Fibroblast of gingiva (primary cell): ENCODE data around the gene VRK3.
"Not testable (repeated sequence)": the region's sequence is repeated elsewhere in the genome, so short reads cannot be mapped to it uniquely, and the experiment has no call there.

Experiments used
- DNase-seq: peaks from one replicate; pipeline ENCODE4 v3.0.0-alpha.2; 2011; ENCODE audit warnings: low read depth

VRK3 gene

DNA sequence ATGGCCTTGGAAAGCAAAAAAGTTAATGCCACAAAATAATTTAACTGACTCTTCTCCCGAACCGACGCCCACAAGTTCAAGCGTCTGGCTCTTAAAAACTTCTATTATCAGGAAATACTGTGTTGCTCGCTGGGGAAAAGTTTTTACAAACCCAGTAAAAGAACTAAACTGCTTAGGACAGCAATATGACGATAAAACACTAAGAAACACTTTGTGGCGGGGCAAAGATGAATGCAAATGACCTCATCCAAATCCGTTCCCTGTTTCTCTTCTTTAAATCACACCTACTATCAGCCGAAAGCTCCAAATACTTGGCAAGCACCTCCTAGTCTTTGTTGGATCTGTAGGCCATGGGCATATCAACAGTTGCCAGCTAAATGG is 69.1 kb downstream of the VRK3 start:
- DNase-seq = no peak

DNA sequence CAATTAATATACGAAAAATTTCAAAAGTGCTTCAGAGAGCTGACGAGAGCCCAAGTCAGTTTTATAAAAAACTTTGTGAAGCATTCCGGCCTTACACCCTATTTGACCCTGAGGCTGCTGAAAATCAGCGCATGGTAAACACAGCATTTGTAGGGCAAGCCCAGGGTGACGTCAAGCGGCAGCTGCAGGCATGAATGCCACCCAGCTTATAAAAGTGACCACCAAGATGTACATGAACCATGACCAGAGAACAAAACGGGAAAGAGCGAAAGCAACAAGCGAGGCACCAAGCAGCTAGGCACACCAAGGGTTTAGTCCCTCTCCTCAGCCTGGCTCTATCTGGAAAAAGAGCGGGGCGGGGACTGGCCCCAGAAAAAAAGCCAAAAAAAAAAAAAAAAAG is 70.2 kb downstream of the VRK3 start:
- no peak for DNase-seq

DNA sequence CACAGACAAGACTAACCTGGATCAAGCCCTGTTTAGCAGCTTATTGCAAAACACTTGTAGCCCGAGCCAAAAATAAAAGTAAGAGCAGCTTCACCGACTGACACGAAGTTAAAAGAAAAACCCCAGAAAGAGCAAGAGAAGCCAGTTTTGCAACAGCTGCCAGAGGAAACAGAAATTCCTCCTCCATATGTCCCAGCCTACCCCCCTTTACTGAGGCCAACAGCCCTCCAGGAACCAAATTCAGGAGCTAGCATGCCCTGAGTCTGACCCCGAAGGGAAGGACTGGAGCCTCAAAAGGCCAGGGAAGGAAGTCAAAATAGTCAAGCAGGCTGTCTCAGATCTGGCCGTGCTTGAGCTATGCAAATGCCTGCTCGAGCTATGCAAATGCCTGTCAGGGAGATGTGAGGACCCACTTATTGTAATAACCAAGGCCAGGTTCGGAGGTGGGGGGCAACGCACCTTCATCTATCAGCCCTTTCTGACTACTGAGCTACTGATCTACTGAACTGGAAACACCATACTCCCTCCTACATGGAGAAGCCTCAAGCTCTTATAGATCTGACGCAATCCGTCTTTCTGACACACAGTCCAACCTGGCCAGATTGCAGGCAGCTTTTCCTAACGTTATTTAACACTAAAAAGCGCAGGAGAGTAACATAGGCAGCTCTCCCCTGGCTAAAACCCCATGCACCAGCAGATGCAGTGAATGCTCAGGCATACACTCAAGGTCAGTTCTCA is 70.9 kb downstream of the VRK3 start:
- no peak for DNase-seq

DNA sequence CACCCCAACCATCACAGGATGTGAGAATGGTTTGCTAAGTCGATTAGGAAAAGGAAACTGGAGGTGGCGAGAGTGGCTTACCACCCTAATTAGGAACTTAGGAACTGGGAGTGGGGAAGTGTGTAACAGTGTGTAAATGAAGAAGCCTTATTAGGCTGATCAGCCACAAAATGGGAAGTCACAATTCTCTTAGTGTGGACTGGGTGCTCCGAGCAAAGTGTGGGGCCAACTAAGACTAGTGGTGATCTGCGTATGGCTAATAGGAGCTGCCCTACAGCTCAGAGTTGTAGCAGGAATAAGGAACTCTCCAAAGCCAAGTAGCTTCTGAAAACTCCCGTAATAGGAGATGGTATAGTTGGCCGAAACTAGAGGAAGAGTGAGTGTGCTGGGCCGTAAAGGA is 71.8 kb downstream of the VRK3 start:
- DNase-seq = no peak

DNA sequence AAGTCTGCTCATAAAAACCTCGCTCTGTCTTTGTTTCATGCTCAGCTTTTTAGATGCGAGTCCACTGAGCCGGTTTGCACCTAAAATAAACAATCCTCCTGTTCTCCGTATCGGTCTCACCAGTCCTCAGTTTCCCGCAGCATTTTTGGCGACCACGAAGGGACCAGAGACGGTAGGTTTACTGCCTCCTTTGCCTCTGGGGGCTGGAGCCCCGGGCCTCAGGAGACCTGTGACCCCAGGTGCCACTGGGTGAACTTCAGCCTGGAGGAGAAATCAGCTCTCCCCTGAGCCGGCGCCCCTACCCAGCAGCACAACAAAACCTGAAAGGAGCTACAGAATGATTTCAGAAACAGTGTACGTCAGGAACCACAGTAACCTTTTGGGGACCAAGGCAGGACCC is 72.3 kb downstream of the VRK3 start:
- no peak for DNase-seq

DNA sequence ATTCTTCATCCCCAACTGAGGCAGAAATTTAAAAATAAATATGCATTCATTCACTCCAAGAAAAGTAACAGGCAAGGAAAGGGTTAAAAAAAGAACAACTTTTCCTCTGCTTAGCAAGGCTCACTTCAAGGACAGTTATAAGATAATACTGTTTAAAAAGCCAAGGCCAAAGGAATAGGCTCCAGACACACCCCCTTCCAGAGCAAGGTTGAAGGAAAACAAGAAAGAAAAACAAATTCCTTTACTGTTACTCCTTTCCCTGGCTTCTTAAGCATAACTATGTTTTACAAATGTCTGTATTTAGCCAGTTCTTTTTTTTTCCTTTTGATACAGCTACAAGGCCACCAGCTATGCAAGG is 72.7 kb downstream of the VRK3 start:
- DNase-seq = no peak

DNA sequence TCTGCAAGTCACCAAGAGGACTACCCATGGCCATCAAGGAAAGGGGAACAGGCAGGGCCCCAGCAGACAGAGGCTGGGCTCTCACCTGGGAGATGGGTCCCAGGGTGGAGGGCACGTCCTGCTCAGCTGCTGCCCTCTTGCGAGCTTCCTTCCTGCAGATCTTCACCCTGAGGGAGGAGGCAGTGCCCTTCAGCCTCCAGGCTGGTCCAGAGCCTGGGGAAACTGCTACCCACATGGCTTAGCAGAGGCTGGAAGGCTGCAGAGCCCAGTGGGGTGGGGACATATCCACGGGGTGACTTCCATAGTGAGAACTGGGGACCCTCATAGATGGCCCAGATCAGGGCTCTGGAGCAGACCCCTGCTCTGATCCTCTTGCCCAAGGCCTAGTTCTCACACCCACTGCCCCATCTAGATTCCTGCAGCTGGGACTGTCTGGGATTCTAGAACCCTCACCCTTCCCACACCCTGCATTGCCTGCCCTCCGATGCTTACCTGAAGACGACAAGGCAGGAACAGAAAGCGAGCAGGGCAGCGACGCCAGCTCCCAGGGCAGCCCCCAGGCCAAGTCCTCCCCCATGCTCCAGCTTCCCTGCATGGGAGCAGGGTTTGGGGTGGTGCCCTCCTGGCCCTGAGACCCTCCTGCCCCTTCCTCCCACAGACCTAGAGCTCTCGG is 73.2 kb downstream of the VRK3 start:
- DNase-seq = no peak

DNA sequence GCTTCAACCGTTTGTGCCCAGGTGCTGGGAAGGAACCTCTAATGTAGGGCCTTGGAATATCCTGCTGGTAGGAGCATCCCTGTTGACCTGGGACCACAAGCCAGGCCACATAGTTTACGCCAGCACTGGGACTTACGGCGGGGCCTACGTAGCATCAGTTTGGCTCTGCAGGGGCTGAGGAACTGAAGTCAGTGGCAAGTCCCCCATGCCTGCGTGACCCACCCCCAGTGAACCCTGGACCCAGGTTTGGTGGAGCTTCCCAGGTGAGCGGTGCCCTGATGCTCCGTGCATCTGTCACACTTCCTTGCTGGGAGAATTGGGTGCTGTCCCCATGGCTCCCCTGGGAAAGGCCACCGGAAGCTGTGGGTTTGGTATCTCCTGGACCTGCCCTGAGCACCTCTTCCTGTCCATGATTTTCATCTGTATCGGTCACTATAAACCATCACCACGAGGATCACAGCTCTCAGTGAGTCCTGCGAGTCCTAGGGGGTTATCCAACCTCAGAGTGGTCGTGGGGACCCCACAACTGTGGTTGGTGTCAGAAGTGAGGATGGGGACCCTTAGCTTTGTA is 74.1 kb downstream of the VRK3 start:
- no peak for DNase-seq

DNA sequence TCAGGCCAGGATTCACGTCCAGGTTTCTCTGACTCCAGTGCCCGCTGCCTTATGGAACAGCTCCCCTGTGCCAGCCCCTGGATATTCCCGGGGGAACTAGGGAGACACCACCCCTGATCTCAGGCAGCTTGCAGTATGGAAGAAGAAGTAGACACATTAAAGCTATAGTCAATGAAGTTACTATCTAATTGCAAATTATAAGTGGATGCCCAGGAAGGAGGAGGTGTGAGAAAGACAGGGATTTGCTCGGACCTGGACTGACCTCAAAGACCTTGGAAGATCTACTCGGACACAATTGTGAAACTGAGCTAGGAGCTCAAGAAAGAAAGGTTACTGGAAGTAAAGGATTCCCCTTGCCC is 74.6 kb downstream of the VRK3 start:
- DNase-seq = no peak

DNA sequence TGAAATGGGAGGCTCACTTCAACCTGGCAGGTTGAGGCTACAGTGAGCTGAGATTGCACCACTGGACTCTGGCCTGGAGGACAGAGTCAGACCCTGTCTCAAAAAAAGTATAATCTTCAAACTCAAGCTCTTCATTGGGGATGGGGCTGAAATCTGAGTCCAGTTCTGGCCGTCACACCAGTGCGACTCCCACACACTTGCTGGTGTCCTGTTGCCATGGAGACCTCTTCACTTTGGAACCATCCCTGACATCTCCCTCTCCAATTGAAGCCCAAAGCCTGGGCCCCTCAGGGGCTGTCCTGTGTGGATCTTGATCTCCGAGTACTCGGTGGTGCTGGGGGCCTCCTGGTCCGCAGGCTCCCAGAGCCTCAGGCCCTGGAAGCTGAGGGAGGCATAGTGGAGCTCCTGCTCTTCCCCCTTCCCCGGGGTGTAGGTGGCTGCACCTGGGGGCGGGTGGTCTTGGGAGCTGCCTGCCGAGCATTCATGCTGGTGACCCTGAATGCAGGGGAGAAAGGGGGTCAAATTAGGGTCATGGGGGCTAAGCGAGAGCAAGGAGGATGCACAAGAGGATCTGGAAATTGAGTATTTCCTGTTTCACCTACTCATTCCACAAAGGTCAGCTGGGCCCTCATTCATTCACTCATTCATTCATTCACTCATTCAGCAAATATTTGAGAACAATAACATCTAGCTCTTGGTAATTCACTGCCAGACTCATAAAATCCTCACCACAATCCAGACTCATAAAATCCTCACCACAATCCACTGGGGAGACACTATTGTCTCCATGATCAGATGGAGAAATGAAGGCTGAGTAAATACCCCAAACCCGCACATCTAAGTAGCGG is 75.2 kb downstream of the VRK3 start:
- no peak for DNase-seq

DNA sequence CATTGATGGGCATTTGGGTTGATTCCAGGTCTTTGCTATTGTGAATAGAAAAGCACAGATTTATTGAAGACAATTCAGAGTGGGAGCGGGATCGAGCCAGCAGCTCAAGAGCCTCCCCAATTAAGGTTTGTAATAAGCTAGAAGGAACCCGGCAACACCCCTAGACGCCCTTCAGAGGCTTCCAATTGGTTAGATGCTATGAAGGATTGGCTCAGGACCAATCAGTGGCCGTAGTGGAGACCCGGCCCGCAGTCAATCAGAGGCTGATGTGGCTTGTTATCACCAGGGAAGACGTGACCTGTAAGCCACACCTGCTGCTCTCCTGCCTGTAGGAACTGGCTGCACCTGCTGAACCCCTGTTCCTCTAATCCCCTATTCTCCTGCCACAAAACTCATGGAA is 78.8 kb downstream of the VRK3 start:
- no peak for DNase-seq

DNA sequence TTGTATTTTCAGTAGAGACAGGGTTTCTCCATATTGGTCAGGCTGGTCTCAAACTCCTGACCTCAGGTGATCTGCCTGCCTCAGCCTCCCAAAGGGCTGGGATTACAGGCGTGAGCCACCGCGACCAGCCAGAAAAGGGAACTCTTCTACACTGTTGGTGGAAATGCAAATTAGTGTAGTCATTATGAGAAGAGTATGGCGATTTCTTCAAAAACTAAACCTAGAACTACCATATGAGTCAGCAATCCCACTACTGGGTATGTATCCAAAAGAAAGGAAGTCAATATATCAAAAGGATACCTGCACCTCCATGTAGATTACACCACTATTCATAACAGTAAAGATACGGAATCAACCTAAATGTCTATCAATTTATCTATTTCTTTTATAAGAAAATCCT is 80.6 kb downstream of the VRK3 start:
- DNase-seq = not testable (repeated sequence)

DNA sequence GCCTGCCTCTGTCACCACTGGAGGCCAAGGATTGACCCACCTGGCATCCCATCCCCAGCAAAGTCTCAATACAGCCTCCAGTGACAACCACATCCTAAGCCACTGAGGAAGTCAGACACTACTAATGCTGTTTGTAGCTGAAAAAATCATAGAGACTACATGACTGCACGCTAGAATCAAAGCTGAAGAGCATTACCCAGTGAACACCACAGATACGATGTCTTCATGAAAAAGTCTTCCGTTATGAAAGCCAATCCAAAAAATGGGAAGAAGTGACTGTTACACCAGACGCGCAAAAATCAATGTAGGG is 84.7 kb downstream of the VRK3 start:
- no peak for DNase-seq

DNA sequence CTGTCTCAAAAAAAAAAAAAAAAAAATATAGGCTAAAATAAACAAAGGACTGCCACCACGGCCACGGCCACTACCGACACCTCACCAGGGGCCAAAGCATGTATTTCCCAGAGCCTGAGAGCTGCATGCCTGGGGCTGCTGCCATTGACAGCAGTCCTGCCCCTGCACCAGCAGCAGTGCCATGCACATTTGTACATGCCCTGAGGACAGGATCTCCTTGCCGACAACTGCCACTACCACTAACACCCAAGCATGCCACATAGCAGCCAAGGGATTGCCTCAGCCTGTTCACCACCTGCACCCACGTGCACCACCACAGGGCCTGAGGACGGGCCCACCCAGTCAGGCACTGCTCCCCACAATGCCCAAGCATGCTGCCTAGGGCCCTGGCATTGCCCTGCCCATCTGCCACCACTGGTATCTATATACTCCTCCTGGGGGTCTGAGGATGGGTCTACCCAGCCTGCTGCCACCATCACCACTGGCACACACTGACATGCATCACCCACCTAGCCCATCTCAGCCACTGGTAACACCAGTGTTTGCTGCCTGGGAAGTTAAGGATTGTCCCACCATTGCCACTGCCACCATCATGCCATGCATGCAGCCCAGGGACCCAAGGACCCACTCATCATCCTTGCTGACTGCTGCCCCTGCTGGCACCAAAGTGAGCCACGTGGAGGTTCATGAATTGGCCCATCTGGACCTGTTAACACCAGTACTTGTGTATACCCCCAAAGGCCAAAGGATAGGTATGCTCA is 85.3 kb downstream of the VRK3 start:
- DNase-seq = no peak

DNA sequence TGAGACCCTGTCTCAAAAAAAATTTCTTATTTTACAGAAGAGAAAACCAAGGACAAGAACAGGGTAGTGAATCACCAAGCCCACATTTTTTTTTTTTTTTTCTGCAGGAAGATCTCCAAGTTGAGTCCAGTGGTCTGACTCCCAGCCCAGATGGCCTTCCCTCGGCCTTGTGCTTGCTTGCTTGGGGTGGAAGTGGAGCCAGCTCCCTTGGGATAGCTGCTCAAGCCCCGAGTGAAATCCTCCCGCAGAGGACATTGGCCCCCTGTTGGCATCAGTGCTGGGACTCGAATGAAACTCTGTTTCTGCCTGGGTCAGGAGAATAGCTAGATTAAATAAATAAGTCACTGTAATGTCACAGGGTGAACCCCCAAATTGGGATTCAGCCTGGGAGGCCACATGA is 86.5 kb downstream of the VRK3 start:
- no peak for DNase-seq

DNA sequence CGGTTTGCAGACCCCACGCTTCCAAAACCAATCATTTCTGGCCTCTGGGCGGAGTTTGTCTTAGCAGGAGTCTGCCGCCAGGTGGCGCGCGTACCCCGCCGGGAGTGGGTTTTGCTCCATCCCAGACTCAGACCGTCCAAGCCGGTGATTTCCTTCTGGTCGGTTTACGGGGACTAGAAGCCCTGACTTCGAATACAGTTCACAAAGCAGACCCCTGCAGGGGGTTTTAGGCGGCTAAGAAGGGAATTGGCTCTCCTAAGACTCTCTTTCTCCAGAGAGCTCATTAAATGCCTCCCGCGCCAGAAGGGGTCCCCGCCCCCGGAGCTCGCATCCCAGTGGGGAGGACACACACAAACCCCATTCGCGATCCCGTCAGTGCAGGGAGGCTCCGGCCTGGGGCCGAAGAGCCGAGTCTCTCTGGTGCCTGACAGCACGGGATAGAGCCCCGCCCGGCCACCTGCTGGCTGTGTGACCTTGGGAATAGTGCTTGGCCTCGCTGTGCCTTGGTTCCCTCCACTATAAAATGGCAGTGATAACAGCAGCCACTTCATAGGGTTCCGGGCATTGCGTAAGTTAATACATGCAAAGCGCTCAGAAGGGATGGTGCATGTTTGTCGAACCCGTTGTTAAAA is 87.3 kb downstream of the VRK3 start:
- DNase-seq = peak; percentile 47

DNA sequence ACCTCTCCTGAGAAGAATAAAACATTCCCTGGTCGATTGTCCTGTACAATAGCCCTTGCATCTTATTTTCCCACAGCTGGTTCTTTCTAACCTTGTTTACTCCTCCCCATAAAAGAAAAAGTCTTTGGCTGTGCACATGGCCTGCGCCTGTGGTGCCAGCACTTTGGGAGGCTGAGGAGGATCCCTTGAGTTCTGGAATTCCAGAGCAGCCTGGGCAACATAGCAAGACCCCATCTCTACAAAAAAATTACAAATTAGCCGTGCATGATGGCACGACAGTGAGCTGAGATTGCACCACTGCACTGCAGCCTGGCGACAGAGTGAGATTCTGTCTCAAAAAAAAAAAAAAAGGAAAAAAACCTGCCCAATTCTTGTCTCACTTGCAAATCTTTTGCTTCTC is 88.6 kb downstream of the VRK3 start:
- DNase-seq = no peak

DNA sequence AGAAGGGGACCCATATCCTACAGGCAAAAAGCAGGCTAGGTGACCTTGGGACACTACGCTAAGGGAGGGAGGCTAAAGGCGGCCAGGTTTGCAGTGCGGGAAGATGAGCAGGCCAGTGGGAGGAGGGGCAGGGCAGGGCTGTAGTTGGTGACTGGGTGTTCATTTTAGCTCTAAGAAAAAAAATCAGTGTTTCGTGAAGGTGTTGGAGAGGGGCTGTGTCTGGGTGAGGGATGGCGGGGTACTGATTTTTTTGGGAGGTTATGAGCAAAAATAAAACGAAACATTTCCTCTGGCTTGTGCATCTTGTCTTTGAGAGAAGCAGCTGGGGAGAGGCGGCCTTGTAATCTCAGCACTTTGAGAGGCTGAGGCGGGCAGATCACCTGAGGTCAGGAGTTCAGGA is 91.5 kb downstream of the VRK3 start:
- no peak for DNase-seq

DNA sequence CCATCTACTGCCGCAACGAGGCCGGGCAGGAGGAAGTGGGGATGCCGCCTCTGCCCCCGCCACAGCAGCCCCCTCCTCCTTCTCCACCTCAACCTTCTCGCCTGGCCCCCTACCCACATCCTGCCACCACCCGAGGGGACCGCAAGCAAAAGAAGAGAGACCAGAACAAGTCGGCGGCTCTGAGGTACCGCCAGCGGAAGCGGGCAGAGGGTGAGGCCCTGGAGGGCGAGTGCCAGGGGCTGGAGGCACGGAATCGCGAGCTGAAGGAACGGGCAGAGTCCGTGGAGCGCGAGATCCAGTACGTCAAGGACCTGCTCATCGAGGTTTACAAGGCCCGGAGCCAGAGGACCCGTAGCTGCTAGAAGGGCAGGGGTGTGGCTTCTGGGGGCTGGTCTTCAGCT is 92.4 kb downstream of the VRK3 start:
- no peak for DNase-seq

DNA sequence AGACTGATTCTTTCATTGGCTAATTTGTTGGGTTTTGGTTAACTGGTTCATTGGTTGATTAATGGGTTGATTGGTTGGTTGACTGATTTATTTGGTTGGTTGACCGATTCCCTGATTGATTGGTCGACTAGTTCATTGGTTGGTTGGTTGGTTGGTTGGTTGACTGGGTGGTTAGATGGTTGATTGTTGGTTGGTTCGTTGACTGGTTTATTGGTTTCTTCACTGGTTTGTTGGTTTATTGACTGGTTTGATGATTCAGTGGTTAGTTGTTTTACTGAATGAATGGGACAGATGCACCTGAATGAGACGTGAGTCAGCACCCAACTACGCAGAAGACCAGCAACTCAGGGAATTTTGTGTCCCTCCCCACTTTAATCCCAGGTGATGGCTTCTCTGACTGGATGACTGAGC is 93.1 kb downstream of the VRK3 start:
- DNase-seq = no peak

DNA sequence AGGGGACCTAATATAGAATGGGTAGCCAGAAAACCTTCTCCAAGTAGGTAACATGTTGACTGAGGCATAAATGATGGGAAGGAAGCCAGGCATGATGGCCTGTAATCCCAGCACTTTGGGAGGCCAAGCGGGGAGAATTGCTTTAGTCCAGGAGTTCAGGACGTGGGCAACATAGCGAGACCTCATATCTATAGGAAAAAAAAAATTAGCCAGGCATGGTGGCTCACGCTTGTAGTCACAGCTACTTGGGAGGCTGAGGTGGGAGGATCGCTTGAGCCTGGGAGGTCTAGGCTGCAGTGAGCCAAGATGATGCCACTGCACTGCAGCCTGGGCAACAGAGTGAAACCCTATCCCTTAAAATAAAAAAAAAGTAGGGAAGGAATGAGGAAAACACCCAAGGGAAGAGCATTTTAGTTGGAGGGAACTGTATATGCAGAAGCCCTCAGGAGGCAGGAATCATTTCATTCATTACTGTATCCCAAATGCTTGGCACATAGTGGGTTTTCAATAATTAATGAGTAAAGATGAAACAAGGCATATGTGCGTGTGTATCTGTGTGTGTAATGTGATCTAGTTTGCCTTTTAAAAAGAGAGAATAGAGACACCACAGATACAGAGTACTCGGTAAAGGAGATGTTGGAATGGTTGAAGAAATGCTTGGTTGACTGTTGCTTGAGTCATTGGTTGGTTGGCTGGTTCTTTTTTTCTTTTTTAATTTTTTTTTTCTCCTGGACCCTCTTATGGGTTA is 93.7 kb downstream of the VRK3 start:
- no peak for DNase-seq
